GM11168 (cell line): ENCODE data around the gene BOD1L2.

ENCODE experiments used
- in situ Hi-C: fragments of 300-500 bp; cut with MboI; formaldehyde crosslinking; loops from one replicate; pipeline ENCODE4 v1.12.0; 2022; ENCODE audit warnings: low sequenced_read_pairs; ENCODE audit not compliant: unreplicated experiment

BOD1L2 gene

GRCh38 chr18:57146956-57147636, at the start of gene BOD1L2:
BOD1L2 (plus strand) TSS chr18:57147087; CDS start chr18:57147313, 226 bp downstream.
- in situ Hi-C loops = no loop called here

GRCh38 chr18:57107140-57107832, 39.6 kb upstream of the BOD1L2 start:
- in situ Hi-C loops = no loop called here

- in situ Hi-C loops = no loop called here
Measured at GRCh38 chr18:57110290-57110689, 36.6 kb upstream of the BOD1L2 start.

- in situ Hi-C loops = no loop called here
Measured at GRCh38 chr18:57113799-57114420, 33.0 kb upstream of the BOD1L2 start.

GRCh38 chr18:57116598-57117132, 30.2 kb upstream of the BOD1L2 start:
- in situ Hi-C loops = no loop called here

GRCh38 chr18:57121542-57122112, 25.3 kb upstream of the BOD1L2 start:
- in situ Hi-C loops = no loop called here

- in situ Hi-C loops = no loop called here
Measured at GRCh38 chr18:57122936-57123510, 23.9 kb upstream of the BOD1L2 start.

GRCh38 chr18:57125627-57126026, 21.3 kb upstream of the BOD1L2 start:
- in situ Hi-C loops = no loop called here

GRCh38 chr18:57128220-57128932, 18.5 kb upstream of the BOD1L2 start:
- in situ Hi-C loops = no loop called here

GRCh38 chr18:57131101-57131500, 15.8 kb upstream of the BOD1L2 start:
- in situ Hi-C loops = no loop called here

- in situ Hi-C loops = no loop called here
Measured at GRCh38 chr18:57131782-57132181, 15.1 kb upstream of the BOD1L2 start.

GRCh38 chr18:57134618-57135135, 12.2 kb upstream of the BOD1L2 start:
- in situ Hi-C loops = no loop called here

GRCh38 chr18:57135699-57136098, 11.2 kb upstream of the BOD1L2 start:
- in situ Hi-C loops = no loop called here

- in situ Hi-C loops = no loop called here
Measured at GRCh38 chr18:57137847-57138246, 9.0 kb upstream of the BOD1L2 start.

- in situ Hi-C loops = no loop called here
Measured at GRCh38 chr18:57141208-57142129, 5.4 kb upstream of the BOD1L2 start.

GRCh38 chr18:57142324-57142723, 4.6 kb upstream of the BOD1L2 start:
- in situ Hi-C loops = no loop called here

- in situ Hi-C loops = no loop called here
Measured at GRCh38 chr18:57143265-57143664, 3.6 kb upstream of the BOD1L2 start.

GRCh38 chr18:57148263-57148662, 1.4 kb downstream of the BOD1L2 start:
- in situ Hi-C loops = no loop called here

- in situ Hi-C loops = no loop called here
Measured at GRCh38 chr18:57149051-57149450, 2.2 kb downstream of the BOD1L2 start.
